GM19025 (cell line): Measurements from ENCODE around the gene MAGEA9.
"Not testable (repeated sequence)": the region's sequence is repeated elsewhere in the genome, so short reads cannot be mapped to it uniquely, and the experiment has no call there.

Source experiments
- ATAC-seq: cut with Tn5 transposase; IDR thresholded peaks from one replicate; pipeline ENCODE4 v1.9.1; 2021; ENCODE audit warnings: mild to moderate bottlenecking, low read depth, moderate library complexity; ENCODE audit not compliant: unreplicated experiment

MAGEA9 gene

GRCh38 chrX:149804102-149804501, 22.4 kb downstream of the MAGEA9 start:
- ATAC-seq = no peak

DNA sequence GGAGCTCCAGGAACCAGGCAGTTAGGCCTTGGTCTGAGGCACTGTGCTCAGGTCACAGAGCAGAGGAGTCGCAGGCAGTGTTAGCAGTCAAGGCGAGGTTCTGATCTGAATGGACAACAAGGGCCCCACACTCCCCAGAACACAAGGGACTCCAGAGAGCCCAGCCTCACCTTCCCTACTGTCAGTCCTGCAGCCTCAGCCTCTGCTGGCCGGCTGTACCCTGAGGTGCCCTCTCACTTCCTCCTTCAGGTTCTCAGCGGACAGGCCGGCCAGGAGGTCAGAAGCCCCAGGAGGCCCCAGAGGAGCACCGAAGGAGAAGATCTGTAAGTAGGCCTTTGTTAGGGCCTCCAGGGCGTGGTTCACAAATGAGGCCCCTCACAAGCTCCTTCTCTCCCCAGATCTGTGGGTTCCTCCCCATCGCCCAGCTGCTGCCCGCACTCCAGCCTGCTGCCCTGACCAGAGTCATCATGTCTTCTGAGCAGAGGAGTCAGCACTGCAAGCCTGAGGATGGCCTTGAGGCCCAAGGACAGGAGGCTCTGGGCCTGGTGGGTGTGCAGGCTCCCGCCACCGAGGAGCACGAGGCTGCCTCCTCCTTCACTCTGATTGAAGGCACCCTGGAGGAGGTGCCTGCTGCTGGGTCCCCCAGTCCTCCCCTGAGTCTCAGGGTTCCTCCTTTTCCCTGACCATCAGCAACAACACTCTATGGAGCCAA, 26.2 kb downstream of the MAGEA9 start:
- peak; percentile 80 for ATAC-seq

DNA sequence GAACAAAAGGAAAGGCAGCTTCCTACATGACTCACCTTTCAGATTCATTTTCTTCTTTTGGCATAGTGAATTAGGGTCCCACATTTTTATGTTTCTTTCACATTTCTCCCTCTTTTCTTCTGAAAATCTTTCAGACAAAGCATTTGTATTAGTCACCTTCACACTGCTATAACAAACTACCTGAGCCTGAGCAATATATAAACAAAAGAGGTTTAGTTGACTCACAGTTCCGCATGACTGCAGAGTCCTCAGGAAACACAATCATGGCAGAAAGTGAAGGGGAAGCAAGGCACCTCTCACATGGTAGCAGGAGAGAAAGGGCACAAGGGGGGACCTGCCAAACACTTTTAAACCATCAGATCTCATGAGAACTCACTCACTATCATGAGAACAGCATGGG, 36.9 kb downstream of the MAGEA9 start:
- ATAC-seq = no peak

- ATAC-seq = no peak
These were observed 37.6 kb downstream of the MAGEA9 start for GRCh38 chrX:149819371-149819770.

DNA sequence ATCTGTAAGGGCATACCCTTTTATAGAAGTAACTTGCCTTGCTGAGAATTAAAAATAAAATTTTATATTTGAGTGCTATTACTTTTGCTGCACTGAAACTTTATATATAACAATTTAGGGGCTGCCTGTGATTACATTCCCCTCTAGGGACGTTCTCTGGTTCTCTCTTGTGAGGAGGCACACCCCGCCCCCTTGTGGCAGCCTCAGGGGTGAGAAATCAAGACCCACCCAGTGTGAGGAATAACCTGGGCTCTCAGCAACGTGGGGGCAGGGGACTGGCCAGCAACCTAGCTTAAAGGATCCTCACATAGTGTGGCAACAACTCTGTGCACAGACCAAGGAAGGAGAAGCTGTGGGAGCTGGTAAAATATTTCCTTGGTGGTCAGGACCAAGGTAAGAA, 43.7 kb downstream of the MAGEA9 start:
- no peak for ATAC-seq

GRCh38 chrX:149827254-149827653, 45.5 kb downstream of the MAGEA9 start:
- no peak for ATAC-seq

DNA sequence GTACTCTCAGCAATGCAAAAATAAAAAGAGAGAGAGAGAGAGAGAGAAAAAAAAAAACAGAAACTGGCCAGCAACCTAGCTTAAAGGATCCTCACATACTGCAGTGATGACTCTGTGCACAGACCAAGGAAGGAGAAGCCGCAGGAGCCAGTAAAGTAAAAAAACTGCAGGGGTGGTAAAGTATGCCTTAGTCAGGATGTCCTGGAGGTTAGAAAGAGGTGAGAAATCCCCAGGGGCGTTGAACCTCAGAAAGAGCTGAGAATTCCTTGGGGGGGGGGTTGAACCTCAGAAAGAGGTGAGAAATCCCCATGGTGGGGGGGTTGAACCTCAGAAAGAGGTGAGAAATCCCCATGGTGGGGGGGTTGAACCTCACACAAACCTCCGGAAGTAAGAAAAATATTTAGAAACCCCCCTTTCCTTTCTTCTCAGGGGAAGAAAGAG, 48.0 kb downstream of the MAGEA9 start:
- ATAC-seq = peak; percentile 48

- peak; percentile 46 for ATAC-seq
These were observed 48.6 kb downstream of the MAGEA9 start for GRCh38 chrX:149830192-149830873.

DNA sequence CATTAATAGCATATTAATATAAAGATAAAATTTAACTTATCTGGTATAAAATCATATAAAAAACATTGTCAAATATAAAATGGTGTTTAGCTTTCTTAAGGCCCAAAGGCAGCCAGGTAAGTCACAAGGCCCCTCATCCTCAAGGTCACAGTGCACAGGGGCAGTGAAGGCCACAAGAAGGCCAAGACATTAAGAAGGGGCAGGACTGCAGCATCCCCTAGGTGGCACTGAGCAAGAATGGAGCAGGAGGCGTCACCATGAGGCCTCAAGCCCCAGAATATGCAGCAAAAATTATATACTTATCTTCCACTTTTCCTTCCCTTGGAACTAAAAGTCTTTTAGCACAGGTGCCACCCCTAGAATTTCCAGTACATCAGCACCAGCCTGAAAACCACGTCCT, 49.7 kb downstream of the MAGEA9 start:
- no peak for ATAC-seq

GRCh38 chrX:149836728-149837127, 55.0 kb downstream of the MAGEA9 start:
- not testable (repeated sequence) for ATAC-seq

- ATAC-seq = no peak
These were observed 55.4 kb downstream of the MAGEA9 start for GRCh38 chrX:149837167-149837566.
